ENCODE data around the gene HORMAD2. TPM values are rescaled to one million over a fixed set of nuclear protein-coding genes. Genes with fewer than 3 reads are reported as not detected.

HORMAD2 gene
- total and polyA plus RNA-seq, 9 of the 15 experiments (the other 6 are each of a cell fraction or from before 2014, with no cell fraction given), result not detected

DNA sequence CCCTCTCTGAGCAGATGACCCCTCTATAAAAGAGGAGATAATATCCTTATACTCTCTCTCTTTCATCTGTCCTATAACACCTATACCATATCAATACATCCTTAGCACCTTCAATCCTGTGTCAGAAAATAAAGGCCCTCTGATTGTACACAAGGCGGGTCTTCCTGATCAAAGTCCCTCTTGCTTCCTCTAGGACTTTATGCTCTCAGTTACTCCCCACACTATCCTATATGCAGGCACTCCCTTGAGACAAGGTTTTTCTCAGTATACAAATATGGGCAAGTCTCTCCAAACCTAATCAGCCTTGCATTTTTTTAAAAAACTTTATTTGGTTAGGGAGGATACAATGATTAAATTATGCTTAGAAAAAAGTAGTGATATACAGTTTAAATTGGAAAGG, 17.3 kb upstream of the HORMAD2 start:
- Histone ChIP-seq H3K36me3 (ENCODE audit: control insufficient read depth, insufficient read depth, low read length) (no peaks in the 10 kb centered on the region), H3K4me2 (ENCODE audit: insufficient read depth, low read length) (no peak overlapping the region), H3K4me3 (no peak overlapping the region), H3K9me1 (ENCODE audit: control insufficient read depth, insufficient read depth, low read length) (no peaks in the 10 kb centered on the region), H3K9ac (ENCODE audit: insufficient read depth in 1 of 2, low read depth in 2 of 2, low read length in 2 of 2) (no peak overlapping the region), H3K9me3 (replicated peaks; ENCODE audit: control insufficient read depth, insufficient read depth, low read depth, low read length) (no peaks in the 10 kb centered on the region), H3K79me2 (ENCODE audit: control insufficient read depth, insufficient read depth, low read length) (no peaks in the 10 kb centered on the region), H4K20me1 (replicated peaks; ENCODE audit: control insufficient read depth, insufficient read depth, low read length) (no peaks in the 10 kb centered on the region), H3K27me3 (ENCODE audit: control insufficient read depth in 2 of 2, insufficient read depth in 2 of 2, low read length in 2 of 2) (no peaks in the 10 kb centered on the region), H2AFZ (ENCODE audit: low read depth, low read length) (no peak overlapping the region), H3K27ac (ENCODE audit: extremely low read depth, low read depth, low read length) (no peak overlapping the region), H3K4me1 (replicated peaks in 1 of 2; ENCODE audit: control insufficient read depth in 2 of 2, insufficient read depth in 2 of 2, low read length in 2 of 2) (no peaks in the 10 kb centered on the region)
- no peak for ATAC-seq
- BruUV-seq (replicated peaks), result no TSS peak
- ChIA-PET POLR2A (no interaction called here), CTCF (ENCODE audit: low intra/inter-chr PET ratio) (no interaction called here)
- in situ Hi-C loops (cut with MboI) (no loop called here), intact Hi-C loops (cut with micrococcal nuclease) (no loop called here)
- TF ChIP-seq PTBP1 (IDR thresholded peaks at IDR 0.05; ENCODE audit: low read depth, low read length) (no peak), ZNF778 (CRISPR knock-in tag; IDR thresholded peaks at IDR 0.05) (no peak), RBM14 (IDR thresholded peaks at IDR 0.05; ENCODE audit: borderline replicate concordance, insufficient read depth, low read depth, low read length) (no peak), HCFC1 (IDR thresholded peaks at IDR 0.05; ENCODE audit: low read depth, low read length) (no peak), NR4A1 (CRISPR knock-in tag; IDR thresholded peaks at IDR 0.05) (no peak), NR4A1 (tag; IDR thresholded peaks at IDR 0.05) (no peak), MAFK (IDR thresholded peaks at IDR 0.05; ENCODE audit: low read length) (no peak)
- TF ChIP-seq, protein P1, sequence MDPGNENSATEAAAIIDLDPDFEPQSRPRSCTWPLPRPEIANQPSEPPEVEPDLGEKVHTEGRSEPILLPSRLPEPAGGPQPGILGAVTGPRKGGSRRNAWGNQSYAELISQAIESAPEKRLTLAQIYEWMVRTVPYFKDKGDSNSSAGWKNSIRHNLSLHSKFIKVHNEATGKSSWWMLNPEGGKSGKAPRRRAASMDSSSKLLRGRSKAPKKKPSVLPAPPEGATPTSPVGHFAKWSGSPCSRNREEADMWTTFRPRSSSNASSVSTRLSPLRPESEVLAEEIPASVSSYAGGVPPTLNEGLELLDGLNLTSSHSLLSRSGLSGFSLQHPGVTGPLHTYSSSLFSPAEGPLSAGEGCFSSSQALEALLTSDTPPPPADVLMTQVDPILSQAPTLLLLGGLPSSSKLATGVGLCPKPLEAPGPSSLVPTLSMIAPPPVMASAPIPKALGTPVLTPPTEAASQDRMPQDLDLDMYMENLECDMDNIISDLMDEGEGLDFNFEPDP (CRISPR knock-in tag; IDR thresholded peaks at IDR 0.05), result no peak
- TF ChIP-seq, protein P2, sequence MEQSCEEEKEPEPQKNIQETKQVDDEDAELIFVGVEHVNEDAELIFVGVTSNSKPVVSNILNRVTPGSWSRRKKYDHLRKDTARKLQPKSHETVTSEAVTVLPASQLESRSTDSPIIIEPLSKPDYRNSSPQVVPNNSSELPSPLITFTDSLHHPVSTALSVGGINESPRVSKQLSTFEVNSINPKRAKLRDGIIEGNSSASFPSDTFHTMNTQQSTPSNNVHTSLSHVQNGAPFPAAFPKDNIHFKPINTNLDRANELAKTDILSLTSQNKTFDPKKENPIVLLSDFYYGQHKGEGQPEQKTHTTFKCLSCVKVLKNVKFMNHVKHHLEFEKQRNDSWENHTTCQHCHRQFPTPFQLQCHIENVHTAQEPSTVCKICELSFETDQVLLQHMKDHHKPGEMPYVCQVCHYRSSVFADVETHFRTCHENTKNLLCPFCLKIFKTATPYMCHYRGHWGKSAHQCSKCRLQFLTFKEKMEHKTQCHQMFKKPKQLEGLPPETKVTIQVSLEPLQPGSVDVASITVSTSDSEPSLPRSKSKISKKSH (CRISPR knock-in tag; IDR thresholded peaks at IDR 0.05), result no peak
- TF ChIP-seq, protein P3, sequence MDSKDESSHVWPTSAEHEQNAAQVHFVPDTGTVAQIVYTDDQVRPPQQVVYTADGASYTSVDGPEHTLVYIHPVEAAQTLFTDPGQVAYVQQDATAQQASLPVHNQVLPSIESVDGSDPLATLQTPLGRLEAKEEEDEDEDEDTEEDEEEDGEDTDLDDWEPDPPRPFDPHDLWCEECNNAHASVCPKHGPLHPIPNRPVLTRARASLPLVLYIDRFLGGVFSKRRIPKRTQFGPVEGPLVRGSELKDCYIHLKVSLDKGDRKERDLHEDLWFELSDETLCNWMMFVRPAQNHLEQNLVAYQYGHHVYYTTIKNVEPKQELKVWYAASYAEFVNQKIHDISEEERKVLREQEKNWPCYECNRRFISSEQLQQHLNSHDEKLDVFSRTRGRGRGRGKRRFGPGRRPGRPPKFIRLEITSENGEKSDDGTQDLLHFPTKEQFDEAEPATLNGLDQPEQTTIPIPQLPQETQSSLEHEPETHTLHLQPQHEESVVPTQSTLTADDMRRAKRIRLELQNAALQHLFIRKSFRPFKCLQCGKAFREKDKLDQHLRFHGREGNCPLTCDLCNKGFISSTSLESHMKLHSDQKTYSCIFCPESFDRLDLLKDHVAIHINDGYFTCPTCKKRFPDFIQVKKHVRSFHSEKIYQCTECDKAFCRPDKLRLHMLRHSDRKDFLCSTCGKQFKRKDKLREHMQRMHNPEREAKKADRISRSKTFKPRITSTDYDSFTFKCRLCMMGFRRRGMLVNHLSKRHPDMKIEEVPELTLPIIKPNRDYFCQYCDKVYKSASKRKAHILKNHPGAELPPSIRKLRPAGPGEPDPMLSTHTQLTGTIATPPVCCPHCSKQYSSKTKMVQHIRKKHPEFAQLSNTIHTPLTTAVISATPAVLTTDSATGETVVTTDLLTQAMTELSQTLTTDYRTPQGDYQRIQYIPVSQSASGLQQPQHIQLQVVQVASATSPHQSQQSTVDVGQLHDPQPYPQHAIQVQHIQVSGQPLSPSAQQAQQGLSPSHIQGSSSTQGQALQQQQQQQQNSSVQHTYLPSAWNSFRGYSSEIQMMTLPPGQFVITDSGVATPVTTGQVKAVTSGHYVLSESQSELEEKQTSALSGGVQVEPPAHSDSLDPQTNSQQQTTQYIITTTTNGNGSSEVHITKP (IDR thresholded peaks at IDR 0.05; ENCODE audit: partially characterized antibody), result no peak
- FAIRE-seq, result no peak
- WGBS (ENCODE audit: insufficient coverage, low coverage, missing lambda C conversion rate), result 0% methylated on average over 1 of the region's 1 CpG
- no peak for DNase-seq (ENCODE audit: extremely low read depth in 1 of 4, low spot score in 3 of 4)
